Epithelial cell of esophagus (primary cell): ENCODE measurements around the gene PARD3B.
A peak's percentile ranks its signal among the peaks of the same experiment; 100 is the strongest.

Source experiments
- DNase-seq: peaks from one replicate; pipeline ENCODE4 v3.0.0; 2010; ENCODE audit warnings: low read depth
- H3K4me3 ChIP-seq: 2 replicates; pipeline ENCODE4 v1.5.1; 2011; ENCODE audit warnings: mild to moderate bottlenecking, low read length, control low read depth
- CTCF ChIP-seq: IDR thresholded peaks from 2 replicates; pipeline ENCODE4 v1.5.1; 2011; ENCODE audit warnings: low read depth, mild to moderate bottlenecking, low read length, control low read depth, inconsistent platforms; ENCODE audit not compliant: insufficient read depth; ENCODE audit errors: missing control alignments

Gene PARD3B

GRCh38 chr2:205543937-205544702, 998.8 kb downstream of the PARD3B start:
- TF ChIP-seq CTCF: no peak
- DNase-seq: no peak
- no peak overlapping the region for H3K4me3 ChIP-seq

GRCh38 chr2:205545971-205546816, 1000.9 kb downstream of the PARD3B start:
- no peak for TF ChIP-seq CTCF
- no peak for DNase-seq
- no peak overlapping the region for H3K4me3 ChIP-seq

GRCh38 chr2:205555566-205556230, 1010.4 kb downstream of the PARD3B start:
- DNase-seq: no peak
- no peak overlapping the region for H3K4me3 ChIP-seq
- TF ChIP-seq CTCF: no peak

GRCh38 chr2:205556357-205556756, 1011.1 kb downstream of the PARD3B start:
- TF ChIP-seq CTCF: no peak
- DNase-seq: peak; percentile 11
- H3K4me3 ChIP-seq: no peak overlapping the region

- no peak for DNase-seq
- no peak overlapping the region for H3K4me3 ChIP-seq
- TF ChIP-seq CTCF: no peak
These were observed 1011.7 kb downstream of the PARD3B start for GRCh38 chr2:205556841-205557539.

GRCh38 chr2:205557873-205558272, 1012.6 kb downstream of the PARD3B start:
- H3K4me3 ChIP-seq: no peak overlapping the region
- TF ChIP-seq CTCF: no peak
- no peak for DNase-seq
